Lower lobe of right lung (tissue), 2 donors: ENCODE measurements around the gene SUPT7L. TPM values are rescaled to one million over a fixed set of nuclear protein-coding genes. Genes with fewer than 3 reads are reported as not detected.
A peak's percentile ranks its signal among the peaks of the same experiment; 100 is the strongest.
"Not testable (repeated sequence)": the region's sequence is repeated elsewhere in the genome, so short reads cannot be mapped to it uniquely, and the experiment has no call there.

Experiments
- ATAC-seq, 2 donors: fragments of 200-7000 bp; cut with Tn5 transposase; one replicate each; pipeline ENCODE4 v1.9.1; 2020 to 2022; ENCODE audit warnings: mild to moderate bottlenecking in 2 of 2, moderate library complexity in 2 of 2
- DNase-seq: peaks from one replicate; pipeline ENCODE4 v3.0.0-alpha.2; 2020
- H3K27ac ChIP-seq: fragments of 200-600 bp; one replicate; pipeline ENCODE4 v1.8.0; 2022
- H3K27me3 ChIP-seq: fragments of 200-600 bp; one replicate; pipeline ENCODE4 v1.8.0; 2022; ENCODE audit warnings: low read depth
- H3K36me3 ChIP-seq: fragments of 200-600 bp; one replicate; pipeline ENCODE4 v1.8.0; 2022; ENCODE audit warnings: mild to moderate bottlenecking
- H3K4me1 ChIP-seq: fragments of 200-600 bp; one replicate; pipeline ENCODE4 v1.8.0; 2022
- H3K4me3 ChIP-seq: fragments of 200-600 bp; one replicate; pipeline ENCODE4 v1.8.0; 2022; ENCODE audit warnings: mild to moderate bottlenecking
- H3K9me3 ChIP-seq: fragments of 200-600 bp; one replicate; pipeline ENCODE4 v1.8.0; 2022
- CTCF ChIP-seq: fragments of 200-600 bp; IDR thresholded peaks from one replicate; pipeline ENCODE4 v1.8.0; 2022; ENCODE audit warnings: antibody characterized with exemption, mild to moderate bottlenecking
- intact Hi-C: fragments of 100-400 bp; cut with DNase I; formaldehyde crosslinking; loops from one replicate; pipeline ENCODE4 v1.11.0; 2022
- total RNA-seq: library from RNA; stranded (reverse); fragmentation: NEBNext Ultra II Directional; extraction: Animal tissue kit (Norgen Biotek cat#: 25700); gene quantifications from one replicate; pipeline ENCODE4 v1.2.1, GENCODE V29; 2021
- donor health status: DM: no; HTN: yes; CAD: no; lungs with severe emphysema.

The SUPT7L gene
- total RNA-seq, 1 donor from 2014 or later: 29.6 TPM

GRCh38 chr2:27683390-27684071 lies 20.1 kb upstream of the SUPT7L start:
- H3K36me3 ChIP-seq: peaks cover 89% of the 10 kb centered on the region
- H3K27me3 ChIP-seq: no peaks in the 10 kb centered on the region
- DNase-seq (peak; percentile 68), ATAC-seq (peak; percentile 89 to 94)
- no peak overlapping the region for H3K4me3 ChIP-seq
- H3K27ac ChIP-seq: no peak overlapping the region
- intact Hi-C loops: no loop called here
- peaks cover 9% of the 10 kb centered on the region for H3K4me1 ChIP-seq
- peak; percentile 92 for TF ChIP-seq CTCF
- H3K9me3 ChIP-seq: no peaks in the 10 kb centered on the region

DNA sequence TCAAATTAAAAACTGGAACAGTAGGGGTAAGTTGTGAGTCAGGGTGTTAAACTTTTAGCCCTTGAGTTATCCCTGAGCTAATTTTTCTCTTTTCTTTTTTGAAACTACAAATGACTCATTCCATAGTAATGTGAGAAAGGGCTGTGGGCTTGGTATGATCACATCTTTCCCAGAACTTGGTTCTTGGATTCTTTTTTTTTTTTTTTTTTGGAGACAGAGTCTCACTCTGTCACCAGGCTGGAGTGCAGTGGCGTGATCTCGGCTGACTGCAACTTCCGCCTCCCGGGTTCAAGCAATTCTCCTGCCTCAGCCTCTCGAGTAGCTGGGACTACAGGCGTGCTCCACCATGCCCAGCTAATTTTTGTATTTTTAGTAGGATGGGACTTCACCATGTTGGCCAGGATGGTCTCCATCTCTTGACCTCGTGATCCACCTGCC lies 18.9 kb upstream of the SUPT7L start:
- peak in 1 of 2 donors; percentile 29 for ATAC-seq
- DNase-seq, H3K4me3 ChIP-seq, intact Hi-C loops, H3K27me3 ChIP-seq, H3K9me3 ChIP-seq, H3K27ac ChIP-seq, H3K4me1 ChIP-seq: not testable (repeated sequence)
- H3K36me3 ChIP-seq: peaks cover 89% of the 10 kb centered on the region

- Histone ChIP-seq H3K4me1 (peaks cover 9% of the 10 kb centered on the region), H3K4me3 (no peak overlapping the region), H3K9me3 (no peaks in the 10 kb centered on the region), H3K27me3 (no peaks in the 10 kb centered on the region), H3K36me3 (peaks cover 89% of the 10 kb centered on the region), H3K27ac (no peak overlapping the region)
- DNase-seq (no peak), ATAC-seq (no peak)
- intact Hi-C loops: no loop called here
- no peak for TF ChIP-seq CTCF
Measured at GRCh38 chr2:27681841-27682240, 18.4 kb upstream of the SUPT7L start.

- H3K27ac ChIP-seq: no peak overlapping the region
- peaks cover 89% of the 10 kb centered on the region for H3K36me3 ChIP-seq
- intact Hi-C loops: no loop called here
Measured at GRCh38 chr2:27680571-27680970, 17.2 kb upstream of the SUPT7L start.

GRCh38 chr2:27672723-27673486 lies 9.5 kb upstream of the SUPT7L start:
- intact Hi-C loops: no loop called here
- peak in 1 of 2 donors; percentile 23 for ATAC-seq

More at GRCh38 chr2:27680571-27680970, 17.2 kb upstream of the SUPT7L start:
- Histone ChIP-seq H3K4me1 (peaks cover 9% of the 10 kb centered on the region), H3K27me3 (no peaks in the 10 kb centered on the region), H3K4me3 (no peak overlapping the region), H3K9me3 (no peaks in the 10 kb centered on the region)
- ATAC-seq (no peak), DNase-seq (no peak)
- TF ChIP-seq CTCF: no peak

More at GRCh38 chr2:27672723-27673486, 9.5 kb upstream of the SUPT7L start:
- peaks cover 92% of the 10 kb centered on the region for H3K36me3 ChIP-seq
- no peaks in the 10 kb centered on the region for H3K4me1 ChIP-seq
- no peak overlapping the region for H3K4me3 ChIP-seq
- no peak overlapping the region for H3K27ac ChIP-seq
- no peak for DNase-seq
- H3K27me3 ChIP-seq: no peaks in the 10 kb centered on the region
- TF ChIP-seq CTCF: no peak
- no peaks in the 10 kb centered on the region for H3K9me3 ChIP-seq
